ENCODE data around the gene TMEM94. TPM values are rescaled to one million over a fixed set of nuclear protein-coding genes. Genes with fewer than 3 reads are reported as not detected.

Gene TMEM94
- total RNA-seq, 3 donors from 2014 or later = 45.1 to 62.5 (median 51.1) TPM

- H3K4me3 ChIP-seq = no peak overlapping the region
- DNase-seq (ENCODE audit: low spot score in 2 of 2) = no peak
- H3K27me3 ChIP-seq = no peaks in the 10 kb centered on the region
- intact Hi-C loops (cut with DNase I; ENCODE audit: low total_unique reads) = no loop called here
- H3K27ac ChIP-seq = peak overlapping the region; percentile 17 to 58
- no peaks in the 10 kb centered on the region for H3K9me3 ChIP-seq
- no peaks in the 10 kb centered on the region for H3K36me3 ChIP-seq
- peaks cover 0 to 13% of the 10 kb centered on the region in 2 donors for H3K4me1 ChIP-seq
- TF ChIP-seq CTCF (IDR thresholded peaks at IDR 0.05) = no peak
- TF ChIP-seq POLR2AphosphoS5 (IDR thresholded peaks at IDR 0.05) = no peak
- TF ChIP-seq POLR2A (IDR thresholded peaks at IDR 0.05) = no peak
These were observed 45.8 kb downstream of the TMEM94 start for GRCh38 chr17:75502072-75502720.

- Histone ChIP-seq H3K4me3 (no peak overlapping the region), H3K27me3 (no peaks in the 10 kb centered on the region), H3K9me3 (no peaks in the 10 kb centered on the region), H3K4me1 (peaks cover 0 to 13% of the 10 kb centered on the region in 2 donors), H3K27ac (no peak overlapping the region), H3K36me3 (no peaks in the 10 kb centered on the region)
- intact Hi-C loops (cut with DNase I; ENCODE audit: low total_unique reads) = no loop called here
- DNase-seq (ENCODE audit: low spot score in 2 of 2) = no peak
- TF ChIP-seq POLR2AphosphoS5 (IDR thresholded peaks at IDR 0.05) (no peak), CTCF (IDR thresholded peaks at IDR 0.05) (no peak), POLR2A (IDR thresholded peaks at IDR 0.05) (no peak)
These were observed 46.4 kb downstream of the TMEM94 start for GRCh38 chr17:75502721-75503329.

GRCh38 chr17:75503337-75503950 is 47.0 kb downstream of the TMEM94 start:
- no peak for DNase-seq (ENCODE audit: low spot score in 2 of 2)
- H3K27ac ChIP-seq = no peak overlapping the region
- intact Hi-C loops (cut with DNase I; ENCODE audit: low total_unique reads) = no loop called here
- H3K9me3 ChIP-seq = no peaks in the 10 kb centered on the region
- H3K36me3 ChIP-seq = no peaks in the 10 kb centered on the region
- no peak overlapping the region for H3K4me3 ChIP-seq
- H3K27me3 ChIP-seq = no peaks in the 10 kb centered on the region
- TF ChIP-seq CTCF (IDR thresholded peaks at IDR 0.05) (no peak), POLR2A (IDR thresholded peaks at IDR 0.05) (no peak), POLR2AphosphoS5 (IDR thresholded peaks at IDR 0.05) (no peak)
- peaks cover 0 to 13% of the 10 kb centered on the region in 2 donors for H3K4me1 ChIP-seq

- no peak overlapping the region for H3K4me3 ChIP-seq
- no peak for TF ChIP-seq CTCF (IDR thresholded peaks at IDR 0.05)
- no peak for TF ChIP-seq POLR2A (IDR thresholded peaks at IDR 0.05)
- TF ChIP-seq POLR2AphosphoS5 (IDR thresholded peaks at IDR 0.05) = no peak
- DNase-seq (ENCODE audit: low spot score in 2 of 2) = no peak
- peaks cover 0 to 13% of the 10 kb centered on the region in 2 donors for H3K4me1 ChIP-seq
- no peak overlapping the region for H3K27ac ChIP-seq
- intact Hi-C loops (cut with DNase I; ENCODE audit: low total_unique reads) = no loop called here
- H3K9me3 ChIP-seq = no peaks in the 10 kb centered on the region
- no peaks in the 10 kb centered on the region for H3K27me3 ChIP-seq
- no peaks in the 10 kb centered on the region for H3K36me3 ChIP-seq
These were observed 47.5 kb downstream of the TMEM94 start for GRCh38 chr17:75503976-75504346.
